HepG2 (cell line): ENCODE measurements around the gene SLC41A3. TPM values are rescaled to one million over a fixed set of nuclear protein-coding genes. Genes with fewer than 3 reads are reported as not detected.

Experiments
- ATAC-seq: fragments of 200-7000 bp; cut with Tn5 transposase; 3 replicates; pipeline ENCODE4 v1.9.1; 2020; ENCODE audit warnings: mild to moderate bottlenecking, moderate library complexity
- BruUV-seq: library from RNA; stranded (reverse); fragments of 400-500 nt; replicated peaks from 2 replicates; lab custom pipeline; 2021; lab: Mats Ljungman, UMichigan
- CTCF ChIA-PET: fragments of 300-600 bp; formaldehyde crosslinking; extraction: SDS; loops from one replicate; lab custom pipeline; 2021; ENCODE audit warnings: low total read pairs, inconsistent platforms, low intra/inter-chr PET ratio; lab: Yijun Ruan, JAX
- POLR2A ChIA-PET: fragments of 350-600 bp; sonication (Branson Sonifier 250); formaldehyde crosslinking; loops from one replicate; lab custom pipeline; 2020; ENCODE audit warnings: antibody characterized with exemption, inconsistent platforms; lab: Yijun Ruan, JAX
- DNase-seq: peaks from one replicate; pipeline ENCODE4 v3.0.0-alpha.2; 2015; ENCODE audit warnings: low spot score
- FAIRE-seq: peaks from 3 replicates; lab custom pipeline; 2011; peaks lifted over from hg19 to GRCh38; lab: Jason Lieb, UNC
- H2AFZ ChIP-seq: one replicate; pipeline ENCODE4 v1.6.1; 2011; ENCODE audit warnings: low read length, inconsistent platforms
- H3K27ac ChIP-seq: fragments of 300-600 bp; 3 replicates; pipeline ENCODE4 v1.8.0; 2011; ENCODE audit warnings: mixed run types, mild to moderate bottlenecking, mixed read lengths, low read length, inconsistent platforms; ENCODE audit not compliant: insufficient read depth; ENCODE audit errors: extremely low read length
- H3K27me3 ChIP-seq, 2 experiments: fragments of 200-600 bp in 1 of 2; 2 replicates in 1 of 2; 3 replicates in 1 of 2; pipeline versions ENCODE4 v1.6.0 to v1.8.0; 2011; ENCODE audit warnings: low read length in 2 of 2, mild to moderate bottlenecking in 2 of 2, moderate library complexity in 2 of 2, inconsistent platforms in 1 of 2; ENCODE audit not compliant: insufficient read depth in 2 of 2, control insufficient read depth in 1 of 2
- H3K36me3 ChIP-seq, 2 experiments: fragments of 200-600 bp in 1 of 2; replicated peaks in 1 of 2; 2 replicates in 1 of 2; 3 replicates in 1 of 2; pipeline versions ENCODE4 v1.5.1 to v1.8.0; 2011; ENCODE audit warnings: low read length in 2 of 2, inconsistent platforms in 1 of 2; ENCODE audit not compliant: insufficient read depth in 2 of 2, control insufficient read depth in 1 of 2
- H3K4me1 ChIP-seq: 2 replicates; pipeline ENCODE4 v1.5.1; 2012; ENCODE audit warnings: low read length, inconsistent platforms; ENCODE audit not compliant: insufficient read depth
- H3K4me2 ChIP-seq: 2 replicates; pipeline ENCODE4 v1.6.0; 2011; ENCODE audit warnings: low read depth, low read length, inconsistent platforms
- H3K4me3 ChIP-seq, 3 experiments: fragments of 200-600 bp in 1 of 3; sonication (generic), shearing (Covaris generic) in 1 of 3; replicated peaks in 1 of 3; 2 replicates each; pipeline ENCODE4 v1.5.1; 2011 to 2016; ENCODE audit warnings: low read length in 3 of 3, inconsistent platforms in 2 of 3, low read depth in 2 of 3, mild to moderate bottlenecking in 2 of 3, control low read depth in 1 of 3, mixed read lengths in 1 of 3; ENCODE audit not compliant: insufficient read depth in 1 of 3
- H3K79me2 ChIP-seq: one replicate; pipeline ENCODE4 v1.6.1; 2011; ENCODE audit warnings: low read length, inconsistent platforms; ENCODE audit not compliant: insufficient read depth
- H3K9ac ChIP-seq: 2 replicates; pipeline ENCODE4 v1.6.0; 2011; ENCODE audit warnings: mild to moderate bottlenecking, low read depth, low read length, inconsistent platforms; ENCODE audit not compliant: insufficient read depth
- H3K9me3 ChIP-seq: 2 replicates; pipeline ENCODE4 v1.5.1; 2012; ENCODE audit warnings: mild to moderate bottlenecking, low read length
- H4K20me1 ChIP-seq: 2 replicates; pipeline ENCODE4 v1.6.0; 2011; ENCODE audit warnings: inconsistent platforms, mild to moderate bottlenecking, low read length, moderate library complexity; ENCODE audit not compliant: insufficient read depth
- CAMTA2 ChIP-seq: sonication (generic); formaldehyde crosslinking; IDR thresholded peaks from 2 replicates; pipeline ENCODE4 v1.4.0; 2020; ENCODE audit warnings: mild to moderate bottlenecking, missing genetic modification reagents, borderline replicate concordance
- CEBPG ChIP-seq: IDR thresholded peaks from 2 replicates; pipeline ENCODE4 v1.6.1; 2016
- HMG20B ChIP-seq: conservative IDR thresholded peaks from 2 replicates; pipeline ENCODE4 v1.6.1; 2016; ENCODE audit warnings: missing genetic modification reagents, missing compliant biosample characterization
- KDM1A ChIP-seq: IDR thresholded peaks from 2 replicates; pipeline ENCODE4 v1.6.1; 2016; ENCODE audit warnings: missing compliant biosample characterization
- MIXL1 ChIP-seq: IDR thresholded peaks from 2 replicates; pipeline ENCODE4 v1.6.1; 2016
- NBN ChIP-seq: fragments of 450-650 bp; conservative IDR thresholded peaks from 2 replicates; pipeline ENCODE4 v1.6.1; 2017
- NFIB ChIP-seq: sonication (generic); formaldehyde crosslinking; IDR thresholded peaks from 2 replicates; pipeline ENCODE4 v1.9.0; 2021; ENCODE audit warnings: missing genetic modification reagents, mild to moderate bottlenecking, borderline replicate concordance
- NFRKB ChIP-seq: fragments of 450-650 bp; IDR thresholded peaks from 2 replicates; pipeline ENCODE4 v1.6.1; 2017
- RELA ChIP-seq: sonication (generic); formaldehyde crosslinking; IDR thresholded peaks from 2 replicates; pipeline ENCODE4 v1.4.0; 2020; ENCODE audit warnings: missing genetic modification reagents
- SETDB1 ChIP-seq: sonication (generic); formaldehyde crosslinking; IDR thresholded peaks from 2 replicates; pipeline ENCODE4 v1.5.1; 2020; ENCODE audit warnings: missing genetic modification reagents, mild to moderate bottlenecking, borderline replicate concordance
- ZBTB1 ChIP-seq: sonication (generic); formaldehyde crosslinking; IDR thresholded peaks from 2 replicates; pipeline ENCODE4 v1.4.0; 2020; ENCODE audit warnings: missing genetic modification reagents, borderline replicate concordance
- ZEB1 ChIP-seq: IDR thresholded peaks from 2 replicates; pipeline ENCODE4 v1.6.1; 2012; ENCODE audit warnings: mild to moderate bottlenecking, low read depth, inconsistent platforms; ENCODE audit not compliant: insufficient replicate concordance
- ZNF205 ChIP-seq: IDR thresholded peaks from 2 replicates; pipeline ENCODE4 v1.6.1; 2018; ENCODE audit warnings: missing biosample characterization, missing genetic modification reagents
- ZNF253 ChIP-seq: sonication (generic); formaldehyde crosslinking; IDR thresholded peaks from 2 replicates; pipeline ENCODE4 v1.8.0; 2022; ENCODE audit warnings: mild to moderate bottlenecking, missing genetic modification reagents, borderline replicate concordance
- ZNF550 ChIP-seq: sonication (generic); formaldehyde crosslinking; IDR thresholded peaks from 2 replicates; pipeline ENCODE4 v1.4.0; 2020; ENCODE audit warnings: mild to moderate bottlenecking, missing genetic modification reagents, borderline replicate concordance
- ZNF567 ChIP-seq: sonication (generic); formaldehyde crosslinking; IDR thresholded peaks from 2 replicates; pipeline ENCODE4 v1.8.1; 2023; ENCODE audit warnings: mild to moderate bottlenecking, missing genetic modification reagents, borderline replicate concordance
- ZSCAN21 ChIP-seq: sonication (generic); formaldehyde crosslinking; IDR thresholded peaks from 2 replicates; pipeline ENCODE4 v1.8.0; 2022; ENCODE audit warnings: mild to moderate bottlenecking, missing genetic modification reagents, moderate library complexity, borderline replicate concordance
- WGBS: methylation state at CpG from one replicate; pipeline ENCODE4 v1.1.6; 2017; ENCODE audit warnings: low lambda C conversion rate; 5-methylcytosine and 5-hydroxymethylcytosine counted together
- in situ Hi-C: cut with HindIII; loops from 2 replicates; pipeline ENCODE4 v1.10.0; 2017; ENCODE audit warnings: low pct_unique_long_range_greater_than_20kb; ENCODE audit not compliant: extremely low pct_ligation_motif_present
- intact Hi-C: fragments of 100-400 bp; cut with micrococcal nuclease; formaldehyde crosslinking; loops from one replicate; pipeline ENCODE4 v1.10.0; 2022; ENCODE audit not compliant: unreplicated experiment
- polyA plus RNA-seq, 8 experiments: library from polyadenylated mRNA; depleted of rRNA in 3 of 8; stranded (reverse) in 7 of 8; unstranded in 1 of 8; fragments of >200 nt; fragmentation: Illumina TruSeq in 4 of 8; extraction: Trizol in 4 of 8; gene quantifications; 2 replicates each; pipeline versions ENCODE4 v1.2.1 to v1.2.3, GENCODE V29; 2011 to 2016; ENCODE audit warnings: low read depth in 4 of 8, missing spikeins in 1 of 8, mixed read lengths in 1 of 8; ENCODE audit not compliant: insufficient read depth in 1 of 8
- total RNA-seq, 5 experiments: library from RNA; depleted of rRNA; stranded (reverse); fragments of >200 nt; fragmentation: Illumina TruSeq; extraction: Trizol; gene quantifications; 2 replicates each; pipeline ENCODE4 v1.2.3, GENCODE V29; 2016; ENCODE audit warnings: low read depth in 1 of 5

SLC41A3 gene
- total and polyA plus RNA-seq, 2 of the 13 experiments (the other 11 are each of a cell fraction or from before 2014, with no cell fraction given) = 26.0 to 71.1 TPM

GRCh38 chr3:126034481-126035361 lies 49.2 kb downstream of the SLC41A3 start:
- BruUV-seq = no TSS peak
- H3K9ac ChIP-seq = no peak overlapping the region
- in situ Hi-C loops = no loop called here
- no peaks in the 10 kb centered on the region for H3K79me2 ChIP-seq
- no peak overlapping the region for H3K4me2 ChIP-seq
- H3K27me3 ChIP-seq = no peaks in the 10 kb centered on the region
- intact Hi-C loops = no loop called here
- H2AFZ ChIP-seq = no peak overlapping the region
- H3K27ac ChIP-seq = no peak overlapping the region
- H3K9me3 ChIP-seq = no peaks in the 10 kb centered on the region
- no peak overlapping the region for H3K4me3 ChIP-seq
- H3K36me3 ChIP-seq = no peaks in the 10 kb centered on the region; a peak in 3 of 5 replicates
- POLR2A ChIA-PET = no interaction called here
- no peak for DNase-seq
- FAIRE-seq = no peak
- no peak for ATAC-seq
- CTCF ChIA-PET = no interaction called here
- H4K20me1 ChIP-seq = no peaks in the 10 kb centered on the region
- 81% methylated on average over 11 of the region's 11 CpGs for WGBS
- H3K4me1 ChIP-seq = no peaks in the 10 kb centered on the region
- TF ChIP-seq HMG20B = no peak
- no peak for TF ChIP-seq CAMTA2
- TF ChIP-seq RELA (CRISPR knock-in tag) = no peak
- no peak for TF ChIP-seq ZEB1
- no peak for TF ChIP-seq NBN
- no peak for TF ChIP-seq NFRKB
- TF ChIP-seq ZBTB1 (CRISPR knock-in tag) = no peak
- no peak for TF ChIP-seq ZNF567 (CRISPR knock-in tag)
- TF ChIP-seq ZNF205 (CRISPR knock-in tag) = no peak
- no peak for TF ChIP-seq SETDB1
- no peak for TF ChIP-seq NFIB
- no peak for TF ChIP-seq MIXL1 (CRISPR knock-in tag)
- TF ChIP-seq ZNF550 (CRISPR knock-in tag) = no peak
- no peak for TF ChIP-seq KDM1A (CRISPR knock-in tag)
- TF ChIP-seq ZNF253 = no peak
- TF ChIP-seq ZSCAN21 (CRISPR knock-in tag) = no peak
- no peak for TF ChIP-seq CEBPG (CRISPR knock-in tag)
